Activated effector memory CD4-positive, alpha-beta T cell treated with anti-CD3 and anti-CD28 coated beads, Interleukin-2, amount 50 U/mL, for 16 hours (primary cell): ENCODE measurements around the gene MTR.
"Not testable (repeated sequence)": the region's sequence is repeated elsewhere in the genome, so short reads cannot be mapped to it uniquely, and the experiment has no call there.

Source experiments
- DNase-seq: peaks from one replicate; pipeline ENCODE4 v3.0.0-alpha.2; 2020

The MTR gene

GRCh38 chr1:236865818-236866155, 70.7 kb downstream of the MTR start:
- DNase-seq: no peak

DNA sequence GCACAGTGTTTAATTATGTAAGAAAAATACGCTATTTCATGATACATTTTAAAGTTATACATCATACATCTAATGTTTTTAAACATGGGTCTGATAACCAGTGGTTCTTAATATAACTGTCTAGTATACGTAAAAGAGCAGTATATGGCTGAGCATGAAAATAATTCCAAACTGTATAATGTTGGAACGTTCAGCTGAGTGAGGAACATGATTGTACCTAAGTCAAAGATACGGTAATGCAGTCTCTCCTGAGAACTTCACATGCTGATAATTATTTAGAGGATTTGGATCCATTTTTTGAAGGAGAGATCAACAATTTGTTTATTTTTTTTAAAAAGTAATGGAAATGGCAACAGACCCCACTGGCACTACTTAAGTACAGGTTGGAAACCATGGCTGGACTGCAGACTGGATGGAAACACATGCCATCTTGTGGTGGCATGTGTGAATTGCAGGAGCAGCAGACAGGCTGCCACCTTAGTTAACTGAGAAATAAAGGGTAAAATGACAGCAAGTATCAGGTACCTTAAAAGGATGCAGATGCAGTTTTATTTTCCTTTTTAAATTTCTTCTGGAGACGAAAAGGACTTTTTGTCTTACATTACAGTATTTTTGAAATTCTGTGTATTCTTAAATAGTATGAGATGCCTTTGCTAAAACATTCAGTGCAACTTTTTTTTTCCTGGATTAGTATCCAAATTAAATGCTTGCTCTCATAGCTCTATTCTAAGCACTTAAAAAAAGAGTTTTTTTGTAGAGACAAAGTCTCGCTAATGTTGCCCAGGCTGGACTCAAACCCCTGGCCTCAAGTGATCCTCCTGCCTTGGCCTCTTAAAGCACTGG, 73.8 kb downstream of the MTR start:
- peak; percentile 74 for DNase-seq

GRCh38 chr1:236869911-236870310, 74.8 kb downstream of the MTR start:
- no peak for DNase-seq

DNA sequence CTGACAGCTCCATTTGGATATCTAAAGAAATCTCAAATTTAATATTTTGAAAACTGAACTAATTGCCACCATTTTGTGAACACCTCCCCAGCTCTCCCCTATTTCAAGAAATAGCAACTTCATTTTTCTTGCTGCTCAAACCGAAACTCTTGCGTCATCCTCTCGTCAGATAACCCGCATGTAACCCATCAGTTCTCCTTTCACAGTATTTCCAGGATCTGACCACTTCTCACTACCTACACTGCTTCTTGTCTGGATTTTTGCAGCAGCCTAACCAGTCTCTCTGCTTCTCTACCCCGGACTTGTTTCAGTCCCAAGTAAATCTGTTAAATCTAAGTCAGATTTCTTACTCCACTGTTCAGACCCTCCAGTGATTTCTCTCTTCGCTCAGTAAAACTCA, 75.6 kb downstream of the MTR start:
- DNase-seq: no peak

DNA sequence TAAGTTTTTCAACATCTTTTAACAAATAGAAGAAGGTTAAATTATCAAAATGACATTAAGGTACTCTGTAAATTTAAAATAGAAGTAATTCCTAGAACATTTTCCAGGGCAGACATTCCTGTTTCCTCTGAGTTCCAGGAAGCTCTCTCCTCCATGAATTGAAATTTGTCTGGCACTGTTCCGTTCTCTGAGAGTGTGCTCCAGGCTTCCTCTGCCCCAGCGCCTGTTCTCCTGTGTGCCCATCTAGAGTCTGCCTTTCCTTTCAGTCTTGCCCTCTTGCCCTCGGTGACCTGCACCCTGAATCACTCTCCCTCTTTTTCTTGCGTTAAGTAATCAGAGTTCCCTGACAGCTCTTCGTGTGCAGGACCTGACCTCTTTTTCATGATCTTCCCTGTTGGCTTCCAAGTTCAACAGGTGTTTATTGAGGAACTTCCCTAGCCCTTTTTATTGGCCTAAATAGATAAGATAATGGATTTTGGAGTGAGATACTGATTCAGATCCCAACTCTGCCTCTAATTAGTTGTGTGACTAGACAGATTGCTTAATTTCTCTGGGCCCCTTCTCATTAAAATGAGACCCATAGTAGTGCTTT, 77.1 kb downstream of the MTR start:
- no peak for DNase-seq

DNA sequence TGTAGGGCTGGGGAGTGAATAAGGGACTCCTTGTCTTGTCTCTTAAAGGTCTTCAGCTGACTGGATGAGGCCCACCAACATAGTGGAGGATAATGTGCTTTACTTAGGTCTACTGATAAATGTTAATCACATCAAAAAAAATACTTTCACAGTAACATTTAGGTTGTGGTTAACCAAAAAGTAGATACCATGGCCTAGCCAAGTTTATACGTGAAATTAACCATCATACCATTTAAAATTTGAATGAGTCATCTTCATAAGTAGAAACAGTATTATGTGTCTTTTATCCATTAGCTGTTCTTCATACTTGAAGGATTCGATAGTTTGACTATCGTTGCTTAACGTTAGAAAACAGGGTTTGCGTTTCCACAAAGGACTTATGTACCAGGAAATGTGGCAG, 80.9 kb downstream of the MTR start:
- no peak for DNase-seq

GRCh38 chr1:236877661-236878060, 82.6 kb downstream of the MTR start:
- DNase-seq: no peak

DNA sequence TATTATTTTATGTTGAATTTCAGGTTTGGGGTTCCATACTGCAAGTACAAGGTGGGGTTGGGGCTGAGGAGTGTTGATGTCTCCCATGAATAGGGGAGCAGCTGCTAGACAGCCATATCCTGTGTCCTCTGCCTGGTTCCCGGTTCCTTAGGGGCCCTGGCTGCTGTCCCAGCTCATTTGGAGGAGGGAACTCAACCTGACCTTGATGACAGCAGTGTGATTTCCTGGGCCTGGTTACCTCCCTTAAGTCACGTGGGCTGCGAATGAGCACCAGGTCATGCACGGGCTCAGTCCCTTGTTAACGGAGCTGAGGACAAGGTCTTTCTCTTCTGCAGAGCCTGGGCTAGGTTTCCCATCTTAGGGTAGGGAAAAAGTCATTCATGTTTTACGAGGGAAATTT, 85.1 kb downstream of the MTR start:
- no peak for DNase-seq

DNA sequence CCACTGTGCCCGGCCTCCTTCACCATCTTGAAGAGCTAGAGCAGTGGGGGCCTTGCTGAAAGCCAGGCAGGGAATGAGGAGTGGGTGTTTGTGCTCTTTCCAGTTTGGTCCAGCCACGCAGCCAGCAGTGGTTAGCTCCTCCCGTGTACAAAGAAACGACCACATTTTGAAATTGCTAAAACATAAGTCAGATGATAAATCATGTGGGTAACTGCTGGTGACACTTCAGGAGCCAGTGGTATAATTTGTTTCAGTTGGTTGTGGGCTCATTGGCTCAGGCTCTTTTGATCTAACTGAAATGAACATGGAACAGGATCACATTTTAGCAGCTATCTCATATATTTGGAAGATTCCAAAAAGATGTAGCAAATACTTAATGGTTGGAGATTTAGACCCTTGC, 87.6 kb downstream of the MTR start:
- no peak for DNase-seq

GRCh38 chr1:236886199-236886598, 91.1 kb downstream of the MTR start:
- DNase-seq: no peak

DNA sequence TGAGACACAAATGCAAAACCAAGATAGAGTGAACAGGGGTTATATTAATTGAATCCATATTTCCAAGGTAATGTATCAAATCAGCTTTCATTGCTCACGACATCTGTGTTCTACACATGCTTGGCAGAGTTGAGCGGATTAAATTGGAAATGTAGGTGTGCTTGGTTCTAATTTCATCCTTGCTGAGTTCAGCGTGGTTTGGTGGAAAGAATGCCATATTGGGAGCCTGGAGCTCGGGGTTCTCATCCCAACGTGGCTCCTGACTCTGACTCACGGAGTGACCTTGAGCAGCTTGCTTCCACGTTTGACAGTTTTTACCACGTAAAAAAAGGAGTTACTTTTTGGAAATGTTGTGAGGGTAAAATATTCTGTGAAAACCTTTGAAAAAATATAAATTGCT, 92.0 kb downstream of the MTR start:
- DNase-seq: no peak

DNA sequence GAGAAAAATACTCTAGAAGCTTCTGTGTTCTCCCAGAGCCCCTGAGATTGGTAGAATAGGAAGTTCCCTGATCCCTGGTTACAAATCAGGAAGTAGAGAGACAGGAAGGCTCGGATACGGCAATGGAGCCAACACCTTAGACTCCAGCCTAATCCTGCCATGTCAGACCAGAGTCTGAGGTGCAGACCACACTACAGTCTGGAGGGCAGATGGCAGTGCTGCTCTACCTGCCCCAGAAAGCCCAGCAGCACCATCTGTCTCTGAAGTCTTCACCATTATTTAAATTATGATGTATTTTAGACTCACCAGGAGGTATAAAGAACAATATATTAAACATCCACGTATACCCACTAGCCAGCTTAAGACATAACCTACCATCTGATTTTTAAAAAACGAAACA, 93.0 kb downstream of the MTR start:
- no peak for DNase-seq

DNA sequence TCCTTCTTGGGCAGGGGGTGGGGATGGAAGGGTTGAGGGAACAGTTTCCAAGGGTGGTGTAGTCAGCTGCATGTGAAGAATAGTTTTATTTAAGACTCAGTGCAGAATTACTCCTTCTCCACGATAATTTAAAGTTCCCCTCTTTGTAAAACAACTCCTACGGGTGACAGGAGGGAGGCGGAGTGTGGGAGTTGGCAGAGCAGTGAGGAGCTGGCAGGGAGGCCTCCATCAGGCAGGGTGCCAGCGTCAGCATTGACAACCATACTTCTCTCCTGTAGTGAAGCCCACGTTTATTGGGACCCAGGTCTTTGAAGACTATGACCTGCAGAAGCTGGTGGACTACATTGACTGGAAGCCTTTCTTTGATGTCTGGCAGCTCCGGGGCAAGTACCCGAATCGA, 93.8 kb downstream of the MTR start:
- DNase-seq: no peak

DNA sequence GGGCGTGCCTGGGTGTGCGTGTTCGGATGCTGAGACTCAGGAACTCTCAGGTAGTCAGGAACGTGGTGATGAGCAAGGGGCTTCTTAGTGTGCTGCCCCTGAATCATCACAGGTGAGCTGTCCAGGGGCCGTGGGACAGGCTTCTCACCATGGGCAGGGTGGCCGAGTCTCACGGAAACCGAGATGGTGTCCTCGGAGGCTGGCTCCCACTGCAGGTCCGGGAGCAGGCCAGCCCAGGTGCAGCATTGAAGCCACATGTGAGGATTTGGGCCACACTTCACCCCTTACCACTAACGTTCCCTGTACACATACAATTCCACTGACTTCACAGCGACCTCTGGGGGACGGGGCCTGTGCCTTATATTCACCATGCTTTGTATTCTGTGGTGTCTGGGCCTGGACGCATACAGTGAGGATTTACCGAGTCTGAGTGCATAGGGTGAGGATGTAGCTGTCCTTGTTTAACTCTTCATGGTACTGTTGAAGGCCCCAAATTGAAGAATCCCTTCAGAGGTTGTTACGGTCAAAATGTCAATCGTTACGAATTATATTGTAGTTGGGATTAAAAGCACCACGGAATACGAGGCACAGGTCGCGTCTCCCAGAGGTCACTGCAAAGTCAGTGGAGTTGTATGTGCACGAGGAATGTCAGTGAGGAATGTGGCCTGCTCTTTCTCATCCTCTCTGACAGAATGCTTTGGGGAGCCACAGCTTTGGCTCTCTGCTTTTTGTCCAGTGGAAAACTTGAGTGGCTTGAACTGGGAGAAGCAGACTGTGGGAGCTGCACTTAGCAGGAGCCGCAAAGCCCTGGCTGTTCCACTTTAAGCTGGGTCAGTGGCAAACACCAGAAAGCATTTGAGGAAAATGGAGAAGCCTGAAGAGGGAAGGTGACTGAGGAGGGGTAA, 95.3 kb downstream of the MTR start:
- DNase-seq: no peak

GRCh38 chr1:236893626-236894545, 98.8 kb downstream of the MTR start:
- no peak for DNase-seq

DNA sequence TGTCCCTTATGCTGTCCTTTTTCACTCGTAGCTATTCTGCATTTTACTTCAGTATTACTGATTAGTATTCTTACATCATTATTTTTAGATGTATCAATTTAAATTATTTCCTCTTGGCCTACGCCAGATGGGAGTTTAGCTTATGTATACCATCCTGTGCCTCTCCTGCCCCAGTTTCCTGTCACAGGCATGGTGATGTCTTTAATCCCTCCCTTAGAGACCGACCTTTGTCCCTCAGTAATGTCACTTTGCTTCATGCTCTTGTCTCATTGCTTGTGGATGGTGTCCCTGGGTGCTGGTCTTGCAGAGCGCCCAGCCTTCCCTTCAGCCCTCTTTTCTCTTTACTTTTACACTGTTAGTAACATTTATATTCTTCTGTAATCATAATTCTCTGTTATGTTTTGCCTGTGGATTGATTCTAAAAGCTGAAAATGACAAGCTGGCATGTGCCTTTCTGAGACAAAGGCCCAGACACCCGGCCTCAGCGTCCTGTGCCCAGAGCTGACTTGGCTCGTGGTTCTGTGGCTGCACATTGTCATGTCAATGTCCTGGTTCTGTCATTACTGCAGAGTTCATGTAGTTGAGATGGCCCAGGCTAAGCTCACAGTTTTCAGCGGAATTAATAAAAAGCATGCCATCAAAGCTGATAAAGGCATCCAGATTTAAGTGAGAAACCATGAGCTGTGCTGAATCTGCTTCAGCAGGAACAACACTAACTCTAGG, 100.7 kb downstream of the MTR start:
- no peak for DNase-seq

- no peak for DNase-seq
These were observed 101.6 kb downstream of the MTR start for GRCh38 chr1:236896716-236897115.

DNA sequence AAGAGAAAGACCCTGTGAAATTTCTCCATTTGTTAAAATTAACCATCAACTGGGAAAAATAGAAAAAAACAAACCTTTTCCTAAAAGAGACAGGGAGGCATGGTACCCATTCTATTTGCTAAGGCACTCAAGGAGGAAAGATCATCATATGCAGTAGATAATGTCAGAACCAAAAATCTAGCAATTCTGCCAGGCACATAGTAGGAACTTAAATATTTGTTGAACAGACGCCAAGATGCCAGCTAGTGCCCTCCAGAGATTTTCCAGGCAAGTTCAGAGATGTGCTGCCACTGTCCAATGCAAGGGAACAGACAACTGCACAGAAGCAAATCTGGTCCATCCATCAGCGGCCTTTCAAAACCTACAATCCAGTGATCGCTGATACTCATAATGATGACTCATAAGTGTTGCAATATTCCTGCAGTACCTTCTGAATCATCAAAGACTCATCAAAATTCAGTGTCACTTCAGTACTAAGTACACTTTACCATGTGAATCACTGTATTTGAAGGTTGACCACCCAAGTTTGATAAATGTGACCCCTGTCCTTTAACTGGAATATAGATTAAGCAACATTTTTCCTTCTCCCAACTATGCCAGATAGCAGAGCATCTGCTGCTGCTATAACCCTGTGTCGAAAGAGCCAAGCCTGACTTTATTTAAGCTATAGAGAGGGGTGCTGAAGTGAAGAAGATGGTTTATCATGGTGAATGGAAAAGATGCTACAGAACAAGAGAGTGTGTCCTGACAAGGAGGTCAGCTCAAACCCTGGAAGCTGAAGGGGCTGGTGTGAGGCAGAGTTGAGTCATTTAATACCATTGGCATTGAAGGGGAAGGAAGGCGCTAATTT, 110.0 kb downstream of the MTR start:
- no peak for DNase-seq

- no peak for DNase-seq
These were observed 112.1 kb downstream of the MTR start for GRCh38 chr1:236907205-236907604.

- no peak for DNase-seq
These were observed 113.6 kb downstream of the MTR start for GRCh38 chr1:236908669-236909068.

- DNase-seq: not testable (repeated sequence)
These were observed 116.0 kb downstream of the MTR start for GRCh38 chr1:236911047-236911446.
